ENCODE data around the gene RTP1.
"Not testable (repeated sequence)": the region's sequence is repeated elsewhere in the genome, so short reads cannot be mapped to it uniquely, and the experiment has no call there.

The RTP1 gene

DNA sequence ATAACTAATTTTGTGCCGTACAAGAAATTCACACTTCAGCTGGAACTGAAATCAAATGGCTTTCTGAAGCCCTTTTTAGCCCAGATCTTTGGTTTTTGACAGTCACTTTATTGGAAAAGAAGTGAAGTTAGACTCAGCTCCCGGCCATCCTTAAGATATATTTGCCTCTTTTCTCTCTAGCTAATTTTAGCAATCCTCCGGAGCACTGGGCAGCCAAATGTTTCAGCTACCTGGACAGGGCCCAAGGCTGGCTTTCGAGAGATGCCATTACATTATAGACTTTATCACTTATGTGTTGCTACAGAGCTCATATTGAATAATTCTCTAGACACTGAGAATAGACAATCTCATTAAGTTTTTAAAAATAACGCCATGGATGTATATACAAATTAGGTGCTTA is 29.5 kb upstream of the RTP1 start:
- TF ChIP-seq, protein P1, sequence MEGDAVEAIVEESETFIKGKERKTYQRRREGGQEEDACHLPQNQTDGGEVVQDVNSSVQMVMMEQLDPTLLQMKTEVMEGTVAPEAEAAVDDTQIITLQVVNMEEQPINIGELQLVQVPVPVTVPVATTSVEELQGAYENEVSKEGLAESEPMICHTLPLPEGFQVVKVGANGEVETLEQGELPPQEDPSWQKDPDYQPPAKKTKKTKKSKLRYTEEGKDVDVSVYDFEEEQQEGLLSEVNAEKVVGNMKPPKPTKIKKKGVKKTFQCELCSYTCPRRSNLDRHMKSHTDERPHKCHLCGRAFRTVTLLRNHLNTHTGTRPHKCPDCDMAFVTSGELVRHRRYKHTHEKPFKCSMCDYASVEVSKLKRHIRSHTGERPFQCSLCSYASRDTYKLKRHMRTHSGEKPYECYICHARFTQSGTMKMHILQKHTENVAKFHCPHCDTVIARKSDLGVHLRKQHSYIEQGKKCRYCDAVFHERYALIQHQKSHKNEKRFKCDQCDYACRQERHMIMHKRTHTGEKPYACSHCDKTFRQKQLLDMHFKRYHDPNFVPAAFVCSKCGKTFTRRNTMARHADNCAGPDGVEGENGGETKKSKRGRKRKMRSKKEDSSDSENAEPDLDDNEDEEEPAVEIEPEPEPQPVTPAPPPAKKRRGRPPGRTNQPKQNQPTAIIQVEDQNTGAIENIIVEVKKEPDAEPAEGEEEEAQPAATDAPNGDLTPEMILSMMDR (IDR thresholded peaks at IDR 0.05) = no peak
- no peak for TF ChIP-seq ZFX (IDR thresholded peaks at IDR 0.05; ENCODE audit: borderline replicate concordance)
- no peak overlapping the region for H3K27ac ChIP-seq

DNA sequence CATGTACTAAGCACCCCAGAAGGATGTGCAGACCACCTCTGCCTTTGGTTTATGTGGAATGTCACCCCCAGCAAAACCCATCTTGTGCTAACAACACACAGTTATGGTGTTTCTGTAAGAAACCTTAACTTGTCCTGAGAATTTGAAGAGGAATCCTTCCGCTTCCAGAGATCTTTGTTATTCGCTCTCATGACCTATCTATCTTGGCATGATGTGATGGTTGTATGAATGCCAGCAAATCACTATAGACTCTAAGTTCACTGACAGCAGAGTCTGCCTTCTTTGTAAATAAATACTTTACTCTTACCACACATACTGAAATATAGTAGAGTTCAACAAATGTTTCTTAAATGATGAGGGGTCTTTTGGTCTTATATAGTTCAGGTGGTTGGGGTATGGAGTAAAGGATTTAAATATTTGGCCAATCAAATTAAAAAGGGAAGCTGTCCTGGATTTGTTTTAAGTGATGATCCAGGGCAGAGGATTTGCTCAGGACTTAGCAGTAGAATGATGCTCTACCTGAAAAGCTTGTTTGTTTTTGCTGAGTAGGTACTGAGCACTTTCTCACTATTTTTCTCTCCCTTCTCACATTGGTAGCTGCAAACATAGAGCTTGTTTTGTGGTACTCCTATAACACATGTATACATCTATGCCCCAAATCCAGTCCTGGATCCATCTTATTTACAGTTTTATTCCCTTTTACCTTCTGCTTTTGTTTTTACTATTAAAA is 27.9 kb upstream of the RTP1 start:
- no peak overlapping the region for H3K27ac ChIP-seq

DNA sequence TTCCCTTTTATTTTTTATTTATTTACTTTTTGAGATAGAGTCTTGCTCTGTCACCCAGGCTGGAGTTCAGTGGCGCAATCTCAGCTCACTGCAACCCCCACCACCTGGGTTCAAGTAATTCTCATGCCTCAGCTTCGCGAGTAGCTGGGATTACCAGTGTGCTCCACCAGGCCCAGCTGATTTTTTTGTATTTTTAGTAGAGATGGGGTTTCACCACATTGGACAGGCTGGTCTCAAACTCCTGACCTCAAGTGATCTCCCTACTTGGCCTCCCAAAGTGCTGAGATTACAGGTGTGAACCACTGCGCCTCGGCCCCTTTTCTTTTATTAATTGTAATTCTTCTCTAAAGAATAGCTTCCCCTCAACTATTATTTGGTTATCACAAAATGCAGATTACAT is 26.4 kb upstream of the RTP1 start:
- not testable (repeated sequence) for H3K27ac ChIP-seq

More for the DNA sequence above, 27.9 kb upstream of the RTP1 start:
- TF ChIP-seq ZFX (IDR thresholded peaks at IDR 0.05; ENCODE audit: borderline replicate concordance) = no peak
- TF ChIP-seq, protein P1 (IDR thresholded peaks at IDR 0.05) = no peak

DNA sequence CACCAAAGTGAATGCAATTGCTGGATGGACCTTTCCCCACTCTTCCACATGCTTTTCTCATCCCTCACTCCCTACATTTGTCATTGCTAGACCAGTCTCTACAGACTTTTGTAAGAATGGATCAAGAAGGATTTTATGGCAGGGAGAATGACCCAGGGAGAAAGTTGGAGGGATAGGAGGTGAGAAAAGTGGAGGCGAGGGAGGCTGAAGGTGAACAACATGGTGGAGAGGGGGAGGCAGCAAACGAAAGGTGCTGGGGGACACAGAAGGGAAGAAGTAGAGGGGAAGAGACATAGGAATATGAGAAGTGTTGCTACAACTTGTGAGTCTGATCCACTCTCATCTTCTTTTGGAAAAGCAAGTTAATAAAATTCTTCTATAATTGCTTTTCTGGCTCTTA is 24.4 kb upstream of the RTP1 start:
- H3K27ac ChIP-seq = no peak overlapping the region
- TF ChIP-seq, protein P1 (IDR thresholded peaks at IDR 0.05) = no peak
- no peak for TF ChIP-seq ZFX (IDR thresholded peaks at IDR 0.05; ENCODE audit: borderline replicate concordance)

DNA sequence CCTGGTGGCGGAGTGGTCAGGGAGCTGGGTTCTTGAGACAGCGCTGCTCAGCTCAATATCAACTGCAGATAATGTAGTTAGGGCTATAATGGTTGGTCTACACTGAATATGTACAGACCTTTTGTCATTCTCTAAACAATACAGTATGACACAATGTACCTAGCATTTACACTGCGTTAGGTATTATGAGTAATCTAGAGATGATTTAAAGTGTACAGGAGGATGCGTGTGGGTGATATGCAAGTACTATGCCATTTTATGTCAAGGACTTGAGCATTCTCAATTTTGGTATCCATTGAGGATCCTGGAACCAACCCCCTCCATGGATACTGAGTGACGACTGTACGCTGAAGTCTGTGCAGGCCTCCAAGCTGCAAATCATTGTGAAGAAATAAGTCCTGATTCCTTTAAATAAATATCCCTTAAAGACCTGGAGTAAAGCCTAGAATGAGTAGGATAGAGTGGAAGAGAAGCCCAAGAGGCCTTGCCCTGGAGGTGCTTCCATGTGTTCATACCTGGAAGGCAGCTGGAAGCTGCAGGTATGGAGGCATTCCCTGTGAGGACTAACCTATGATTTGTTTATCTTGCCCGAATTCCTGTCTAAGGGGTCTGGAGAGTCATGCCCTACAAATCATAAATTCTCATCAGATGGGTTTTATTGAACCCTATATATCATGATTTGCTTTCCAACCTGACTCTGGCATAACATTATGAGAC is 15.7 kb upstream of the RTP1 start:
- TF ChIP-seq, protein P1 (IDR thresholded peaks at IDR 0.05) = no peak
- no peak for TF ChIP-seq ZFX (IDR thresholded peaks at IDR 0.05; ENCODE audit: borderline replicate concordance)
- no peak overlapping the region for H3K27ac ChIP-seq

DNA sequence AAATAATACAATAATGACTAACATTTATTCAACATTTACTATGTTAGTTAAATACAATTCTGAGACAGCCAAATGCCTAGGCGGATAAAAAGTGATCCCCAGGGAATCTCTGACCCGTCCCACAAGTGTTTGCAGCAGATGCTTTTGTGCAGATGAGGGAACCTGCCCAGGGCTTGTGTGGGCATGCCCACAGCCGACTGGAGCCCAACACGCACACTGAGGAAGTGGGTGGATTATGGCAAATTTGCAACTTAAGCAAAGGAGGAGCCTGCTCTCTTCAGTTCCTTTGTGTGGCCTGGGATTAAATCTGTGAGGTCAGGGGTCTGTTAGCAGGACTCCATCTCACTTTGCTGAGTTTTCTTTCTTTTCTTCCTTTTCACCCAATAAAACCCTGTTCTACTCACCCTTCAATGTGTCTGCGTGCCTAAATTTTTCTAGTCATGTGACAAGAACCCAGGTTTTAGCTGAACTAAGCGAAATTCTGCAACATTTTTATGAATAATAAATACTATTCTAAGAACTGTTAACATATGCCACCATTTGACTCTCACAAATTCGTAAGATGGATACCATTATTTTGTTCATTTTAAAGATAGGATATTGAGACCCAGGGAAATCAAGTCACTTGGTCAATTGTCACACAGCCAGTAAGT is 13.9 kb upstream of the RTP1 start:
- no peak for TF ChIP-seq ZFX (IDR thresholded peaks at IDR 0.05; ENCODE audit: borderline replicate concordance)
- TF ChIP-seq, protein P1 (IDR thresholded peaks at IDR 0.05) = no peak
- H3K27ac ChIP-seq = no peak overlapping the region

DNA sequence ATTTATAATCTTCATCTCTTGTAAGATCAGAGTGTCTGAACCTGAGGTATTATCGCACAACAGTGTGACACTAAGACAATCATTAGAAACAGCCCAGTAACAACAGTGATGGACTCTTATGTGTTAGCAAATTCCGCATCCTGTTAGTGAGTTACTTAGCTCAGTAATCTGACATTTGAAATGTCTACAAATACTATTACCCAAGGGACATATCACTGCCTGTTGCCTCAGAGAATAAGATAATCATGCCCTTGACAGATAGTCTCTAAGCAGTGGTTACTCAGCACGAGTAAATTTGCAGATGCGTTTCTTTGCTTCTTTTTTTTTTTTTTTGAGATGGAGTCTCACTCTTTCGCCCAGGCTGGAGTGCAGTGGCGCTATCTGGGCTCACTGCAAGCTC is 13.4 kb upstream of the RTP1 start:
- H3K27ac ChIP-seq = no peak overlapping the region
- no peak for TF ChIP-seq ZFX (IDR thresholded peaks at IDR 0.05; ENCODE audit: borderline replicate concordance)
- TF ChIP-seq, protein P1 (IDR thresholded peaks at IDR 0.05) = no peak
